SK-N-SH treated with all-trans-retinoic acid at 6 μM for 48 hours (cell line): ENCODE measurements around the gene KIRREL3.

Source experiments
- ATAC-seq: fragments of 200-7000 bp; cut with Tn5 transposase; 3 replicates; pipeline ENCODE4 v1.9.1; 2020; ENCODE audit warnings: mild to moderate bottlenecking, moderate library complexity
- BACH2 ChIP-seq: fragments of 250-450 bp; sonication (Bioruptor Pico); IDR thresholded peaks from 2 replicates; pipeline ENCODE4 v1.9.0; 2021; ENCODE audit warnings: mild to moderate bottlenecking, borderline replicate concordance
- CSDC2 ChIP-seq: fragments of 250-450 bp; sonication (Bioruptor Pico); IDR thresholded peaks from 2 replicates; pipeline ENCODE4 v1.5.0; 2020; ENCODE audit warnings: mild to moderate bottlenecking, moderate library complexity
- ESRRG ChIP-seq: fragments of 250-450 bp; sonication (Bioruptor Pico); IDR thresholded peaks from 2 replicates; pipeline ENCODE4 v1.6.1; 2021; ENCODE audit warnings: mild to moderate bottlenecking
- GLIS3 ChIP-seq: fragments of 250-450 bp; sonication (Bioruptor Pico); IDR thresholded peaks from 2 replicates; pipeline ENCODE4 v1.5.0; 2020; ENCODE audit warnings: mild to moderate bottlenecking, moderate library complexity
- ISL1 ChIP-seq: fragments of 250-450 bp; sonication (Bioruptor Pico); IDR thresholded peaks from 2 replicates; pipeline ENCODE4 v2.1.2; 2022; ENCODE audit warnings: mild to moderate bottlenecking, moderate library complexity
- OSR1 ChIP-seq: fragments of 250-450 bp; sonication (Bioruptor Pico); IDR thresholded peaks from 2 replicates; pipeline ENCODE4 v1.8.0; 2022; ENCODE audit warnings: moderate library complexity, mild to moderate bottlenecking, inconsistent platforms
- PPARA ChIP-seq: fragments of 250-450 bp; sonication (Bioruptor Pico); IDR thresholded peaks from 2 replicates; pipeline ENCODE4 v1.5.0; 2020; ENCODE audit warnings: mild to moderate bottlenecking, borderline replicate concordance
- SNAI2 ChIP-seq: fragments of 250-450 bp; sonication (Bioruptor Pico); IDR thresholded peaks from 2 replicates; pipeline ENCODE4 v1.5.0; 2020; ENCODE audit warnings: mild to moderate bottlenecking, moderate library complexity
- TCF4 ChIP-seq: fragments of 250-450 bp; sonication (Bioruptor Pico); IDR thresholded peaks from 2 replicates; pipeline ENCODE4 v1.8.0; 2021; ENCODE audit warnings: mild to moderate bottlenecking, moderate library complexity, borderline replicate concordance
- TOX ChIP-seq: fragments of 250-450 bp; sonication (Bioruptor Pico); IDR thresholded peaks from 2 replicates; pipeline ENCODE4 v1.8.0; 2021; ENCODE audit warnings: mild to moderate bottlenecking, moderate library complexity, borderline replicate concordance
- ZC3H10 ChIP-seq: fragments of 250-450 bp; sonication (Bioruptor Pico); IDR thresholded peaks from 2 replicates; pipeline ENCODE4 v1.5.1; 2021; ENCODE audit warnings: mild to moderate bottlenecking, moderate library complexity
- ZFP30 ChIP-seq: fragments of 450-650 bp; formaldehyde crosslinking; IDR thresholded peaks from 2 replicates; pipeline ENCODE4 v1.5.0; 2022; ENCODE audit warnings: mild to moderate bottlenecking, moderate library complexity
- ZNF8 ChIP-seq: fragments of 450-650 bp; formaldehyde crosslinking; IDR thresholded peaks from 2 replicates; pipeline ENCODE4 v1.5.0; 2020; ENCODE audit warnings: mild to moderate bottlenecking, moderate library complexity
- TF ChIP-seq, protein P1 (sequence below): fragments of 250-450 bp; sonication (Bioruptor Pico); IDR thresholded peaks from 2 replicates; pipeline ENCODE4 v1.8.0; 2020; ENCODE audit warnings: mild to moderate bottlenecking, moderate library complexity, borderline replicate concordance
- TF ChIP-seq, protein P2 (sequence below): fragments of 250-450 bp; sonication (Bioruptor Pico); IDR thresholded peaks from 2 replicates; pipeline ENCODE4 v1.5.0; 2020; ENCODE audit warnings: mild to moderate bottlenecking, moderate library complexity
- TF ChIP-seq, protein P3 (sequence below): fragments of 250-450 bp; sonication (Bioruptor Pico); IDR thresholded peaks from 2 replicates; pipeline ENCODE4 v1.5.1; 2020; ENCODE audit warnings: low read depth, mild to moderate bottlenecking, moderate library complexity
- TF ChIP-seq, protein P4 (sequence below): fragments of 250-450 bp; sonication (Bioruptor Pico); IDR thresholded peaks from 2 replicates; pipeline ENCODE4 v1.8.0; 2021; ENCODE audit warnings: low read depth, mild to moderate bottlenecking, moderate library complexity, borderline replicate concordance

Gene KIRREL3

DNA sequence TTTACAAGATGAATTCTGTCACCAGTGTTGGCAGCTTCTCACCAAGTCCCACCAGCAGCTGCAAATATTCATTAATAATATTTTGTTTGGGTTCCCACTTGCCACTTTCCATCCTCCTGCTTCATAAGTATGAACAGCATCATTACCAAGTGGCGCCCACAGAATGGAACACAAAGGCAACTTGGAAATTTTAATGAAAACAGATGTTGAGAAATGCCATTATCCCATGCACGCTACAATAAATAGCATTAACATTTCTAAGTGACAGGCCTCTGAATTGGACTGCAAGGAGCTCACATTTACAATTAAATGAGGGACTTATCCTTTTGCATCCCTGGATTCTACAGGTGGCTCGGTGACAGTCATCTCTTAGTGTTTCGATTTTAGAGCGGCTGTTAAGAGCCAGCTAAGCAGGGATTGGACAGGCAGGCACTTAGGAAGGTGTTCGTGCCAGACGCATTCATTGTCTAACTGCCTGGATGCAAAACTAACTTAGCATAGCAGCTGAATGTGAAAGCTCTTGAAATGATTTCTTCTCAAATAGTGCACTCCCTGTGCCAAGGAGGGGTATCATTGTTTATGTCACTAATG is 170.3 kb downstream of the KIRREL3 start:
- ATAC-seq: no peak
- TF ChIP-seq, protein P1, sequence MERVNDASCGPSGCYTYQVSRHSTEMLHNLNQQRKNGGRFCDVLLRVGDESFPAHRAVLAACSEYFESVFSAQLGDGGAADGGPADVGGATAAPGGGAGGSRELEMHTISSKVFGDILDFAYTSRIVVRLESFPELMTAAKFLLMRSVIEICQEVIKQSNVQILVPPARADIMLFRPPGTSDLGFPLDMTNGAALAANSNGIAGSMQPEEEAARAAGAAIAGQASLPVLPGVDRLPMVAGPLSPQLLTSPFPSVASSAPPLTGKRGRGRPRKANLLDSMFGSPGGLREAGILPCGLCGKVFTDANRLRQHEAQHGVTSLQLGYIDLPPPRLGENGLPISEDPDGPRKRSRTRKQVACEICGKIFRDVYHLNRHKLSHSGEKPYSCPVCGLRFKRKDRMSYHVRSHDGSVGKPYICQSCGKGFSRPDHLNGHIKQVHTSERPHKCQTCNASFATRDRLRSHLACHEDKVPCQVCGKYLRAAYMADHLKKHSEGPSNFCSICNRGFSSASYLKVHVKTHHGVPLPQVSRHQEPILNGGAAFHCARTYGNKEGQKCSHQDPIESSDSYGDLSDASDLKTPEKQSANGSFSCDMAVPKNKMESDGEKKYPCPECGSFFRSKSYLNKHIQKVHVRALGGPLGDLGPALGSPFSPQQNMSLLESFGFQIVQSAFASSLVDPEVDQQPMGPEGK: no peak
- TF ChIP-seq, protein P2, sequence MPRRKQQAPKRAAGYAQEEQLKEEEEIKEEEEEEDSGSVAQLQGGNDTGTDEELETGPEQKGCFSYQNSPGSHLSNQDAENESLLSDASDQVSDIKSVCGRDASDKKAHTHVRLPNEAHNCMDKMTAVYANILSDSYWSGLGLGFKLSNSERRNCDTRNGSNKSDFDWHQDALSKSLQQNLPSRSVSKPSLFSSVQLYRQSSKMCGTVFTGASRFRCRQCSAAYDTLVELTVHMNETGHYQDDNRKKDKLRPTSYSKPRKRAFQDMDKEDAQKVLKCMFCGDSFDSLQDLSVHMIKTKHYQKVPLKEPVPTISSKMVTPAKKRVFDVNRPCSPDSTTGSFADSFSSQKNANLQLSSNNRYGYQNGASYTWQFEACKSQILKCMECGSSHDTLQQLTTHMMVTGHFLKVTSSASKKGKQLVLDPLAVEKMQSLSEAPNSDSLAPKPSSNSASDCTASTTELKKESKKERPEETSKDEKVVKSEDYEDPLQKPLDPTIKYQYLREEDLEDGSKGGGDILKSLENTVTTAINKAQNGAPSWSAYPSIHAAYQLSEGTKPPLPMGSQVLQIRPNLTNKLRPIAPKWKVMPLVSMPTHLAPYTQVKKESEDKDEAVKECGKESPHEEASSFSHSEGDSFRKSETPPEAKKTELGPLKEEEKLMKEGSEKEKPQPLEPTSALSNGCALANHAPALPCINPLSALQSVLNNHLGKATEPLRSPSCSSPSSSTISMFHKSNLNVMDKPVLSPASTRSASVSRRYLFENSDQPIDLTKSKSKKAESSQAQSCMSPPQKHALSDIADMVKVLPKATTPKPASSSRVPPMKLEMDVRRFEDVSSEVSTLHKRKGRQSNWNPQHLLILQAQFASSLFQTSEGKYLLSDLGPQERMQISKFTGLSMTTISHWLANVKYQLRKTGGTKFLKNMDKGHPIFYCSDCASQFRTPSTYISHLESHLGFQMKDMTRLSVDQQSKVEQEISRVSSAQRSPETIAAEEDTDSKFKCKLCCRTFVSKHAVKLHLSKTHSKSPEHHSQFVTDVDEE: no peak
- no peak for TF ChIP-seq ISL1
- TF ChIP-seq ZFP30 (CRISPR knock-in tag): no peak
- no peak for TF ChIP-seq ZC3H10 (CRISPR knock-in tag)
- TF ChIP-seq, protein P3, sequence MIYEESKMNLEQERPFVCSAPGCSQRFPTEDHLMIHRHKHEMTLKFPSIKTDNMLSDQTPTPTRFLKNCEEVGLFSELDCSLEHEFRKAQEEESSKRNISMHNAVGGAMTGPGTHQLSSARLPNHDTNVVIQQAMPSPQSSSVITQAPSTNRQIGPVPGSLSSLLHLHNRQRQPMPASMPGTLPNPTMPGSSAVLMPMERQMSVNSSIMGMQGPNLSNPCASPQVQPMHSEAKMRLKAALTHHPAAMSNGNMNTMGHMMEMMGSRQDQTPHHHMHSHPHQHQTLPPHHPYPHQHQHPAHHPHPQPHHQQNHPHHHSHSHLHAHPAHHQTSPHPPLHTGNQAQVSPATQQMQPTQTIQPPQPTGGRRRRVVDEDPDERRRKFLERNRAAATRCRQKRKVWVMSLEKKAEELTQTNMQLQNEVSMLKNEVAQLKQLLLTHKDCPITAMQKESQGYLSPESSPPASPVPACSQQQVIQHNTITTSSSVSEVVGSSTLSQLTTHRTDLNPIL: no peak
- TF ChIP-seq ESRRG (CRISPR knock-in tag): no peak
- no peak for TF ChIP-seq OSR1 (CRISPR knock-in tag)
- no peak for TF ChIP-seq PPARA
- no peak for TF ChIP-seq TOX (CRISPR knock-in tag)

DNA sequence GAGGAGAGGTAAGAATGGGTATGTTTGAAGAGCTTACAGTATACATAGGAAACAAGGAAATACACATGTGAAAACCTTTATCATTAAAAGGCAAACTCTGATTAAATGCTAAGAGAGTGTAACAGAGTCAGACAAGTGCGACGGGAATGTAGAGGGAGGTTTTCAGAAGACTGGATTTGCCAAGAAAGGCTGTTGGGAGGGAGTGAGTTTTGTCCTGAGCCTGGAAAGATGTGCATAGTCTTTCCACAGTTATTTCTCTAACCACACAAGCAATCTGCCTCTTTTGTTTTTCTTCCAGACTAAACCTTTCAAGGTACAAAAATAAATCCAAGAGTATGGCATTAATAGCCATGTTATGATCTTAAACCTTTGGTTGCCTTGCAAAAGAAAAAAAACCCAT is 170.9 kb downstream of the KIRREL3 start:
- TF ChIP-seq ISL1 (no peak), TCF4 (CRISPR knock-in tag) (no peak), GLIS3 (CRISPR knock-in tag) (no peak), ZNF8 (no peak), SNAI2 (CRISPR knock-in tag) (no peak), OSR1 (CRISPR knock-in tag) (no peak), BACH2 (CRISPR knock-in tag) (no peak), ZFP30 (CRISPR knock-in tag) (no peak)
- TF ChIP-seq, protein P1: no peak
- TF ChIP-seq, protein P4, sequence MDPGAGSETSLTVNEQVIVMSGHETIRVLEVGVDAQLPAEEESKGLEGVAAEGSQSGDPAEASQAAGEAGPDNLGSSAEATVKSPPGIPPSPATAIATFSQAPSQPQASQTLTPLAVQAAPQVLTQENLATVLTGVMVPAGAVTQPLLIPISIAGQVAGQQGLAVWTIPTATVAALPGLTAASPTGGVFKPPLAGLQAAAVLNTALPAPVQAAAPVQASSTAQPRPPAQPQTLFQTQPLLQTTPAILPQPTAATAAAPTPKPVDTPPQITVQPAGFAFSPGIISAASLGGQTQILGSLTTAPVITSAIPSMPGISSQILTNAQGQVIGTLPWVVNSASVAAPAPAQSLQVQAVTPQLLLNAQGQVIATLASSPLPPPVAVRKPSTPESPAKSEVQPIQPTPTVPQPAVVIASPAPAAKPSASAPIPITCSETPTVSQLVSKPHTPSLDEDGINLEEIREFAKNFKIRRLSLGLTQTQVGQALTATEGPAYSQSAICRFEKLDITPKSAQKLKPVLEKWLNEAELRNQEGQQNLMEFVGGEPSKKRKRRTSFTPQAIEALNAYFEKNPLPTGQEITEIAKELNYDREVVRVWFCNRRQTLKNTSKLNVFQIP (CRISPR knock-in tag): no peak
- no peak for ATAC-seq

DNA sequence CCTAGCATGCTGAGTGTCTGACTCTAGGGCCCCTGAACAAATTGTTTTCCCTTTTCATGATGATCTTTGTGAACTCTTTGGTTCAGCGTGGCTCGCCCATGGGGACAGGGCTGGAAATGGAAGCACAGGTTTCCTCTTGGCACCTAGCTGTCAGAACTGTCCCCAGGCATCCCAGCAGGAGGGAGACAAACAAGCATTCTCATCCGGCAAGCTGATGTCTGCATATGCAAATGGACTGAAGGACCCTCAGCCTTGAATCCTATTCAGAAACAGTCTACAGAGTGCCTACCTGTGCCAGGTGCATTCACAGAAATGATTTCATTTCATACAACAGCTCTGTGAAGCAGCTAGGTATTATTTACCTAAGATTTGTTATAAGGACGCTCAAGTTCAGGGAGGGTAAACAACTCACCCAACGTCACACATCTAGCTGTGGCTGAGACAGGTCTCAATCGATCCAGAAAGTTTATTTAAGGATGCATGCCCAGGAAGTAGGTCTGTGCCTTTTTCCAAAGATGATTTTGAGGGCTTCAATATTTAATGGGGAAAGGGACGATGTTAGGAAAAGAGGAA is 176.4 kb downstream of the KIRREL3 start:
- ATAC-seq: no peak
- TF ChIP-seq OSR1 (CRISPR knock-in tag) (no peak), TCF4 (CRISPR knock-in tag) (no peak), ZFP30 (CRISPR knock-in tag) (no peak), CSDC2 (CRISPR knock-in tag) (no peak)
- TF ChIP-seq, protein P1: no peak
- TF ChIP-seq, protein P3: no peak
